ENCODE results near the gene TNNI3.

TNNI3 gene

GRCh38 chr19:55134736-55135135, 22.8 kb downstream of the TNNI3 start:
- no peak overlapping the region for H3K4me2 ChIP-seq (ENCODE audit: insufficient read depth, low read length)
- no peaks in the 10 kb centered on the region for H3K4me1 ChIP-seq (ENCODE audit: insufficient read depth, low read length)
- TF ChIP-seq EZH2 (IDR thresholded peaks at IDR 0.05; ENCODE audit: borderline replicate concordance, low read depth, low read length, severe bottlenecking) (no peak), CTCF (IDR thresholded peaks at IDR 0.05; ENCODE audit: borderline replicate concordance, extremely low read depth, low read length, poor library complexity, severe bottlenecking) (no peak)
- no peak overlapping the region for H3K4me3 ChIP-seq (ENCODE audit: low read depth in 1 of 2, low read length in 2 of 2)
- no peaks in the 10 kb centered on the region for H4K20me1 ChIP-seq (ENCODE audit: insufficient read depth, low read length)
- no peaks in the 10 kb centered on the region for H3K36me3 ChIP-seq (ENCODE audit: insufficient read depth, low read length)
- H3K79me2 ChIP-seq (ENCODE audit: insufficient read depth, low read length) = no peaks in the 10 kb centered on the region
- H3K9ac ChIP-seq (ENCODE audit: low read depth, low read length) = no peak overlapping the region
- H3K27ac ChIP-seq (ENCODE audit: low read length) = no peak overlapping the region
- peaks cover 3% of the 10 kb centered on the region for H3K27me3 ChIP-seq (ENCODE audit: insufficient read depth, low read length, poor library complexity)
- no peak for DNase-seq
- ATAC-seq (ENCODE audit: insufficient read depth, low read depth) = no peak
- no peaks in the 10 kb centered on the region for H3K9me3 ChIP-seq (ENCODE audit: insufficient read depth, low read length, severe bottlenecking)
- H2AFZ ChIP-seq (ENCODE audit: low read depth, low read length) = no peak overlapping the region

- no peak for TF ChIP-seq EZH2 (IDR thresholded peaks at IDR 0.05; ENCODE audit: borderline replicate concordance, low read depth, low read length, severe bottlenecking)
- no peak for TF ChIP-seq CTCF (IDR thresholded peaks at IDR 0.05; ENCODE audit: borderline replicate concordance, extremely low read depth, low read length, poor library complexity, severe bottlenecking)
- Histone ChIP-seq H3K9ac (ENCODE audit: low read depth, low read length) (no peak overlapping the region), H3K9me3 (ENCODE audit: insufficient read depth, low read length, severe bottlenecking) (no peaks in the 10 kb centered on the region), H3K4me2 (ENCODE audit: insufficient read depth, low read length) (no peak overlapping the region), H4K20me1 (ENCODE audit: insufficient read depth, low read length) (no peaks in the 10 kb centered on the region), H3K4me3 (ENCODE audit: low read depth in 1 of 2, low read length in 2 of 2) (no peak overlapping the region), H3K27me3 (ENCODE audit: insufficient read depth, low read length, poor library complexity) (peaks cover 3% of the 10 kb centered on the region), H3K27ac (ENCODE audit: low read length) (no peak overlapping the region), H2AFZ (ENCODE audit: low read depth, low read length) (no peak overlapping the region), H3K36me3 (ENCODE audit: insufficient read depth, low read length) (no peaks in the 10 kb centered on the region), H3K79me2 (ENCODE audit: insufficient read depth, low read length) (no peaks in the 10 kb centered on the region), H3K4me1 (ENCODE audit: insufficient read depth, low read length) (no peaks in the 10 kb centered on the region)
- DNase-seq = no peak
- no peak for ATAC-seq (ENCODE audit: insufficient read depth, low read depth)
Observed at GRCh38 chr19:55133639-55134444, 23.7 kb downstream of the TNNI3 start.

GRCh38 chr19:55132453-55133129, 24.9 kb downstream of the TNNI3 start:
- no peaks in the 10 kb centered on the region for H3K79me2 ChIP-seq (ENCODE audit: insufficient read depth, low read length)
- H3K36me3 ChIP-seq (ENCODE audit: insufficient read depth, low read length) = no peaks in the 10 kb centered on the region
- no peaks in the 10 kb centered on the region for H3K4me1 ChIP-seq (ENCODE audit: insufficient read depth, low read length)
- no peak overlapping the region for H2AFZ ChIP-seq (ENCODE audit: low read depth, low read length)
- ATAC-seq (ENCODE audit: insufficient read depth, low read depth) (no peak), DNase-seq (no peak)
- no peak for TF ChIP-seq EZH2 (IDR thresholded peaks at IDR 0.05; ENCODE audit: borderline replicate concordance, low read depth, low read length, severe bottlenecking)
- no peak for TF ChIP-seq CTCF (IDR thresholded peaks at IDR 0.05; ENCODE audit: borderline replicate concordance, extremely low read depth, low read length, poor library complexity, severe bottlenecking)
- H3K9ac ChIP-seq (ENCODE audit: low read depth, low read length) = no peak overlapping the region
- no peak overlapping the region for H3K4me3 ChIP-seq (ENCODE audit: low read depth in 1 of 2, low read length in 2 of 2)
- peaks cover 3% of the 10 kb centered on the region for H3K27me3 ChIP-seq (ENCODE audit: insufficient read depth, low read length, poor library complexity)
- H3K4me2 ChIP-seq (ENCODE audit: insufficient read depth, low read length) = no peak overlapping the region
- H3K27ac ChIP-seq (ENCODE audit: low read length) = no peak overlapping the region
- no peaks in the 10 kb centered on the region for H4K20me1 ChIP-seq (ENCODE audit: insufficient read depth, low read length)
- no peaks in the 10 kb centered on the region for H3K9me3 ChIP-seq (ENCODE audit: insufficient read depth, low read length, severe bottlenecking)

Data from DND-41 (cell line).